ENCODE data around the gene WASF3. TPM values are rescaled to one million over a fixed set of nuclear protein-coding genes. Genes with fewer than 3 reads are reported as not detected.

Gene WASF3
- total RNA-seq, 1 experiment from 2014 or later = 3.4 TPM

DNA sequence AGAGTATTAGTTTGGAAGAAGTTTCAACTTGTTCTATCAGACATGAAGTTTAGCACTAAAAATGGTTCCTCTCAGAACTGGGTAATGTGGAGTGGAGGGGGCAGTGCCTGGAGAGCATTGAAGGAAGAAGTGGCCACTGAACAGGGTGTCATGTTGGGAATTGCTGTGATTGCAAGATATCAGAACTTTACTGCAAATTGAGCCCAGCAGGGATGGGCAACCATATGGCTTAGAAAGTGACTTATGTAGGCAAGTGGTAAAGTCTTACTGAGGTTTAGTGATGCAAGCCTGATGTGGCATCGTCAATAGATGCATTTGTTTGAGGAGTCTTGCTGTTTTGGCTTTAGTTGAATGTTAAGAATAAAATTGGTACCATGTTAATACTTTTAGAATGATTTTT, 31.7 kb downstream of the WASF3 start:
- Histone ChIP-seq H3K9me2 (ENCODE audit: insufficient read depth) (no peaks in the 10 kb centered on the region), H3K79me2 (ENCODE audit: insufficient read depth, low read length) (no peaks in the 10 kb centered on the region), H2AFZ (ENCODE audit: low read depth, low read length, poor library complexity, severe bottlenecking) (no peak overlapping the region), H3K9ac (ENCODE audit: low read length) (no peak overlapping the region), H3K36me3 (ENCODE audit: control insufficient read depth in 1 of 2, insufficient read depth in 2 of 2, low read length in 2 of 2) (no peaks in the 10 kb centered on the region), H3K4me3 (replicated peaks in 1 of 2; ENCODE audit: low read depth in 1 of 2, low read length in 2 of 2) (no peak overlapping the region), H4K20me1 (ENCODE audit: insufficient read depth) (no peaks in the 10 kb centered on the region), H3K4me1 (ENCODE audit: control insufficient read depth in 1 of 2, insufficient read depth in 2 of 2, low read length in 2 of 2) (no peaks in the 10 kb centered on the region), H3K4me2 (ENCODE audit: low read length) (no peak overlapping the region), H3K27ac (ENCODE audit: low read depth, low read length) (no peak overlapping the region), H3K9me3 (ENCODE audit: control insufficient read depth in 1 of 2, insufficient read depth in 1 of 2, low read depth in 1 of 2, low read length in 2 of 2) (no peaks in the 10 kb centered on the region), H3K27me3 (ENCODE audit: insufficient read depth, low read length) (peaks cover 66% of the 10 kb centered on the region)
- ATAC-seq = no peak
- ChIA-PET RAD21 (ENCODE audit: low non-redundant PET in 1 of 2, low total read pairs in 2 of 2, uncharacterized antibody in 2 of 2, unreplicated experiment in 2 of 2) (no interaction called here), POLR2A (no interaction called here), CTCF (no interaction called here)
- intact Hi-C loops (cut with micrococcal nuclease) = no loop called here
- BruUV-seq (replicated peaks) = no TSS peak
- DNase-seq (ENCODE audit: low read depth, low spot score) = no peak
- no peak for TF ChIP-seq SIN3A (IDR thresholded peaks at IDR 0.05; ENCODE audit: low read depth)
- no peak for TF ChIP-seq EGR1 (IDR thresholded peaks at IDR 0.05; ENCODE audit: low read depth)
- no peak for TF ChIP-seq SRF (IDR thresholded peaks at IDR 0.05; ENCODE audit: low read depth)
- no peak for TF ChIP-seq ZFX (IDR thresholded peaks at IDR 0.05)
- TF ChIP-seq, protein P1, sequence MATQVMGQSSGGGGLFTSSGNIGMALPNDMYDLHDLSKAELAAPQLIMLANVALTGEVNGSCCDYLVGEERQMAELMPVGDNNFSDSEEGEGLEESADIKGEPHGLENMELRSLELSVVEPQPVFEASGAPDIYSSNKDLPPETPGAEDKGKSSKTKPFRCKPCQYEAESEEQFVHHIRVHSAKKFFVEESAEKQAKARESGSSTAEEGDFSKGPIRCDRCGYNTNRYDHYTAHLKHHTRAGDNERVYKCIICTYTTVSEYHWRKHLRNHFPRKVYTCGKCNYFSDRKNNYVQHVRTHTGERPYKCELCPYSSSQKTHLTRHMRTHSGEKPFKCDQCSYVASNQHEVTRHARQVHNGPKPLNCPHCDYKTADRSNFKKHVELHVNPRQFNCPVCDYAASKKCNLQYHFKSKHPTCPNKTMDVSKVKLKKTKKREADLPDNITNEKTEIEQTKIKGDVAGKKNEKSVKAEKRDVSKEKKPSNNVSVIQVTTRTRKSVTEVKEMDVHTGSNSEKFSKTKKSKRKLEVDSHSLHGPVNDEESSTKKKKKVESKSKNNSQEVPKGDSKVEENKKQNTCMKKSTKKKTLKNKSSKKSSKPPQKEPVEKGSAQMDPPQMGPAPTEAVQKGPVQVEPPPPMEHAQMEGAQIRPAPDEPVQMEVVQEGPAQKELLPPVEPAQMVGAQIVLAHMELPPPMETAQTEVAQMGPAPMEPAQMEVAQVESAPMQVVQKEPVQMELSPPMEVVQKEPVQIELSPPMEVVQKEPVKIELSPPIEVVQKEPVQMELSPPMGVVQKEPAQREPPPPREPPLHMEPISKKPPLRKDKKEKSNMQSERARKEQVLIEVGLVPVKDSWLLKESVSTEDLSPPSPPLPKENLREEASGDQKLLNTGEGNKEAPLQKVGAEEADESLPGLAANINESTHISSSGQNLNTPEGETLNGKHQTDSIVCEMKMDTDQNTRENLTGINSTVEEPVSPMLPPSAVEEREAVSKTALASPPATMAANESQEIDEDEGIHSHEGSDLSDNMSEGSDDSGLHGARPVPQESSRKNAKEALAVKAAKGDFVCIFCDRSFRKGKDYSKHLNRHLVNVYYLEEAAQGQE (IDR thresholded peaks at IDR 0.05; ENCODE audit: low read depth) = no peak
- no peak for TF ChIP-seq POLR2AphosphoS5 (IDR thresholded peaks at IDR 0.05; ENCODE audit: low read depth, low read length)
- TF ChIP-seq EZH2 (IDR thresholded peaks at IDR 0.05) = no peak
- no peak for TF ChIP-seq YY1 (IDR thresholded peaks at IDR 0.05; ENCODE audit: extremely low read depth, insufficient replicate concordance, low read depth, low read length)
- TF ChIP-seq SP1 (IDR thresholded peaks at IDR 0.05; ENCODE audit: low read depth) = no peak
- TF ChIP-seq, protein P2, sequence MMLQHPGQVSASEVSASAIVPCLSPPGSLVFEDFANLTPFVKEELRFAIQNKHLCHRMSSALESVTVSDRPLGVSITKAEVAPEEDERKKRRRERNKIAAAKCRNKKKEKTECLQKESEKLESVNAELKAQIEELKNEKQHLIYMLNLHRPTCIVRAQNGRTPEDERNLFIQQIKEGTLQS (IDR thresholded peaks at IDR 0.05) = no peak
- TF ChIP-seq, protein P3, sequence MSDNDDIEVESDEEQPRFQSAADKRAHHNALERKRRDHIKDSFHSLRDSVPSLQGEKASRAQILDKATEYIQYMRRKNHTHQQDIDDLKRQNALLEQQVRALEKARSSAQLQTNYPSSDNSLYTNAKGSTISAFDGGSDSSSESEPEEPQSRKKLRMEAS (IDR thresholded peaks at IDR 0.05) = no peak
- no peak for TF ChIP-seq CEBPB (IDR thresholded peaks at IDR 0.05; ENCODE audit: low read depth)
- TF ChIP-seq POLR2A (IDR thresholded peaks at IDR 0.05; ENCODE audit: borderline replicate concordance, extremely low read depth, insufficient read depth, insufficient read length) = no peak
- TF ChIP-seq FOSL1 (IDR thresholded peaks at IDR 0.05; ENCODE audit: low read depth) = no peak
- TF ChIP-seq ZNF274 (IDR thresholded peaks at IDR 0.05; ENCODE audit: low read depth, low read length) = no peak
- TF ChIP-seq CBX3 (IDR thresholded peaks at IDR 0.05; ENCODE audit: low read depth) = no peak
